Stimulated activated CD8-positive, alpha-beta memory T cell treated with anti-CD3 and anti-CD28 coated beads, Interleukin-2, amount 100 ng/mL, for 1 hour (primary cell): Measurements from ENCODE around the gene XCR1.

Source experiments
- DNase-seq, 2 donors: peaks; one replicate each; pipeline ENCODE4 v3.0.0-alpha.2; 2020; ENCODE audit warnings: low read depth in 2 of 2

The XCR1 gene

GRCh38 chr3:45984331-45985312 is 42.7 kb downstream of the XCR1 start:
- DNase-seq: no peak

GRCh38 chr3:45983770-45984169 is 43.5 kb downstream of the XCR1 start:
- no peak for DNase-seq

- no peak for DNase-seq
These were observed 45.8 kb downstream of the XCR1 start for GRCh38 chr3:45981346-45982074.

GRCh38 chr3:45980819-45981218 is 46.5 kb downstream of the XCR1 start:
- DNase-seq: no peak

GRCh38 chr3:45980229-45980813 is 47.0 kb downstream of the XCR1 start:
- DNase-seq: no peak

- DNase-seq: no peak
These were observed 47.9 kb downstream of the XCR1 start for GRCh38 chr3:45979378-45979777.

- no peak for DNase-seq
These were observed 49.1 kb downstream of the XCR1 start for GRCh38 chr3:45978006-45978761.

- DNase-seq: no peak
These were observed 50.8 kb downstream of the XCR1 start for GRCh38 chr3:45976191-45977091.

- no peak for DNase-seq
These were observed 51.6 kb downstream of the XCR1 start for GRCh38 chr3:45975686-45976085.

GRCh38 chr3:45974686-45975085 is 52.6 kb downstream of the XCR1 start:
- no peak for DNase-seq

- no peak for DNase-seq
These were observed 54.5 kb downstream of the XCR1 start for GRCh38 chr3:45972534-45973402.

- DNase-seq: no peak
These were observed 57.3 kb downstream of the XCR1 start for GRCh38 chr3:45969953-45970352.

GRCh38 chr3:45969116-45969515 is 58.2 kb downstream of the XCR1 start:
- DNase-seq: no peak

GRCh38 chr3:45968706-45969105 is 58.6 kb downstream of the XCR1 start:
- DNase-seq: no peak

- no peak for DNase-seq
These were observed 59.1 kb downstream of the XCR1 start for GRCh38 chr3:45968149-45968548.

GRCh38 chr3:45967724-45968123 is 59.6 kb downstream of the XCR1 start:
- DNase-seq: no peak
